ENCODE results near the gene PDE1A.

Gene PDE1A

GRCh38 chr2:182133195-182133891, 293.5 kb downstream of the PDE1A start:
- DNase-seq (ENCODE audit: low read depth in 2 of 2) = no peak

- no peak for DNase-seq (ENCODE audit: low read depth in 2 of 2)
Measured at GRCh38 chr2:182132605-182133004, 294.2 kb downstream of the PDE1A start.

DNA sequence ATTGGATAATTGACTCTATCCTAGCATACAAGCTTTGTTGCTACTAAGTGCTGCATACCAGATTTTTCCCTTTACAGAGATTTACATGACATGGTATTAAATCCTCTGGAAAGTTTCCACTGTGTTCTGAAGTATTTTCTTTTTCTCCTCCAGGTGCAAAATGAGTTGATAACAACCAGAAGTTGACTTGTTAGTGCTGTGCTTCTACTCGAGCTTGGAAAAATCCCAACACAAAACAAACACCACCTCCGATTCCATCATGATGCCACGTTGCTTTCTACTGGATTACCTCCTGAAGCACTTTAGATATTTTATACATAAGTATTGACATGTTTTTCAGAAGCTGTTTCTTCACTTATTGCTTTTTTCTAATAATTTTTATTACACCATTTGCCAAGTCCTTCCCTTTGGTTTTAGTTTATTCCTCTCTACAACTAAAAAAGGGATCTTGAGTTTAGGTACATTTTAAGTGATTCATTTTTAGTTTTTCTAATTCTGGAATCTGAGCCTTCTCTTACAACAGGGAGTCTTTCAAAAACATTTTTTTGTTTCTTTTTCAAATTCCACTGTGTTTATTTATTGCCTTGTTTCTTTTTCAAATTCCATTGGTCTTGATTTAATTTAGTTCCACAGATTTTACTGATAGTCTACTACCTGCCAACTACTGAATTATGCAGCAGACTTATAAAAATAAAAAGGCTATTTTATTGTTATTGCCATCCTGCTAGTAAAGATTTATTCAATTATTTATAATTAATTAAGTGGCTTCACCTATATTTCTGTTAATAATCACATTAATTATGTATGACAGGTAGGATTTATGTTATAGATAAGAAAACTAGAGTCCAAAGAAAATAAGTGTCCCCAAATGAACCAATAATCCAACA, 297.8 kb downstream of the PDE1A start:
- DNase-seq (ENCODE audit: low read depth in 2 of 2) = no peak

DNA sequence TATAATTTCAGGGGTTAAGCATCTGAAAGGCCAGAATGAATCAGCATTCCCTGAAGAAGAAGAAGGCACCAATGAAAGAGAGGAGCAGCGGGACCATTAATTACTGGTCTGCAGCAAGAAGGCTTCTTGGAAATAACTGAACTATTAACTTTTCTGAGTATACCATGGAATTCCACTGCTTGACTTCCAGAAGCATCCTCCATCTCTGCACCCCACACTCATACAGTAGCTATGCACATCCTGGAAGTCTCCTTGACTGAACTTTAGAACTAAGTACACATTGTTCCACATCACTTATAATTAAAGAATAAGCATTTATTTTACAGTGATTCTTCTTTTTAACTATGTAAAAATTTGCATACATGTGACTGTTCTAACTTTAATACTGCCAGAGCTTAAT, 309.6 kb downstream of the PDE1A start:
- DNase-seq (ENCODE audit: low read depth in 2 of 2) = no peak

- DNase-seq (ENCODE audit: low read depth in 2 of 2) = no peak
Measured at GRCh38 chr2:182116774-182117173, 310.1 kb downstream of the PDE1A start.

DNA sequence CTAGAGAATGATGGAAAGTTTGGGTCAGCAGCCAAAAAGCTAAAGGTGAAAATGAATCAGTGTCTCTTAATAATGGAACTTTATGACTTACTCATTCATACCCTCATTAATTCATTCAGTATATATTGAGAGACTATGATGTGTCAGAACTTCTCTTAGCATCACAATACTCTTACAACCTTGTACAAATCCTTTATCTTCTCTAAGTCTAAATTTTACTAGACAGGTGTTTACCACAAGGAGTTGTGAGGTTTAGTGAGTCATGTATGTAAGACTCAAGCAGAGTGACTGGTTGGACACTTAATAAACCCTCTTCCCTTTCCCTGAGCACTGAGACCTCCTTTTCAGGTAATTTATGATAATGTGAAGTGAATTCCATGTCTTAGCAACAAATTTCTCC, 311.6 kb downstream of the PDE1A start:
- DNase-seq (ENCODE audit: low read depth in 2 of 2) = no peak

DNA sequence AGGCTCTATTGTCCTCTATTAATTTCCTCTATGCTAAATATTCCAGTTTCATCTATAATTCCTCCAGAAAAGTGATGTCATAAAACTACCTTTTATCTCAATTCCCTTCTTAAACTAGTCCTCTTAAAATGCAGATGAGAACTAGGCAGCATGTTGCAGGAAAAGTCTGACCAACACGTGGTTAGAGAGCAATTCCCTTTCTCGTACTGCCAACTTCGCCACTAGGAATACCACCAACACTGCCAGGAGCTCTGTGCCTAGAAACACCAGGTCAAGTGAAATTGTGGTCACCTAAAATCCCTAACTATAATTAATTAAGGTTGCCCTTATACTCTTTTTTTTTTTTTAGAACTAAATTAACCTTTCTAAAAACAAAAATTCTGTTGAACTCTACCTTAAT, 313.5 kb downstream of the PDE1A start:
- no peak for DNase-seq (ENCODE audit: low read depth in 2 of 2)

DNA sequence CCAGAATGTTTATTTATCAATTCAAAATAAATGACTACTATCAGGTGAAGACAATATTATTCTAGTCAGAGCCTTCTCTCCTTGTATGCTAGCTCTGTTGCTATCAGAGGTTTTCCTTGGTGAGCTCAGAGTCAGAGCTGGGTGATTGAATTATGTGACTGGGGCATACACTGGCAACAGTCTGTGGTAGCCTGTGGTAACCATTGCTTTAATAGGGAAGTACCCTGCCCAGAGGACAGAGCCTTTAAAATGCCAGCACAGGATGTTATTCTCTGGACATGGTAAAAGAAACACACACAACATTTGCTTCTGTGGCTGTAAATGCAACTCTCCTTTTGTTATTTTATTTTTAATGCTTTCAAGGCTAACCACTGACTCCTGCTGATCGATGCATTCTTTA, 316.5 kb downstream of the PDE1A start:
- no peak for DNase-seq (ENCODE audit: low read depth in 2 of 2)

GRCh38 chr2:182103526-182103925, 323.3 kb downstream of the PDE1A start:
- no peak for DNase-seq (ENCODE audit: low read depth in 2 of 2)

DNA sequence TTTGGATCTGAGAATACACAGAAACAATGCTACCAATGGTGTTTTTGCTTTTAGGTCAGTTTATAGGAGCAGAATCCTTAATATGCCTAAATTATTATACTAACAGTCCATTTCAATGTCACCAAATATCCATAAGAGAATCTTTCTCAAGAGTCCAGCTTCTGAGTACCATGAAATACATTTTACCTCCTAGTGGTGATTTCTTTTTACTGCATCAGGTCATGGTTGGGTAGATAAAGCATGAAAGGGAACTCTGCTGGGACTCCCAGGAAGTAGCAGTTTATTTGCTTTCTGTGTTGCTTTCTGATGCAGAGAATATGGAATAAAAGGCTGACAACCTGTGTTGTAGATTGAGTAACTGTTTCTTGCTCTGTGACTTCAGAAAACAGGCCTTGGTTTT, 325.6 kb downstream of the PDE1A start:
- DNase-seq (ENCODE audit: low read depth in 2 of 2) = no peak

DNA sequence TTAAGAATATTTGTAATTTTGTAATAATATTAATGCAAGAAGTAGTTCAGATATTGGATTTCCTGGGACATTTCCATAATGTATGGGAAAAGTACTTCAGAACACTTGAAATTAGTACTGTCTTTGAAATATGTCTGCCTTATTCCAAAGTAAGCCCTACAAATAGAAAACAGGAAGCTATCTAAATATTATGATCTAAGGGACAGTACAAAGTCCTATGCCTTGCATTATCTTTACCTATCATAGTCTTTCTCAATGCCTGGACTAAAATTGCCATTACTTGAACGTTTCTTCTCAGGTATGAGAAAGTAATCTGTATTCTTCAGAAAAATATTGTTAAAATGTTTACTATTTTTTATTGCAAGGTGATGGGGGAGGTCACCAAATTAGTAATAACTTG, 328.2 kb downstream of the PDE1A start:
- no peak for DNase-seq (ENCODE audit: low read depth in 2 of 2)

DNA sequence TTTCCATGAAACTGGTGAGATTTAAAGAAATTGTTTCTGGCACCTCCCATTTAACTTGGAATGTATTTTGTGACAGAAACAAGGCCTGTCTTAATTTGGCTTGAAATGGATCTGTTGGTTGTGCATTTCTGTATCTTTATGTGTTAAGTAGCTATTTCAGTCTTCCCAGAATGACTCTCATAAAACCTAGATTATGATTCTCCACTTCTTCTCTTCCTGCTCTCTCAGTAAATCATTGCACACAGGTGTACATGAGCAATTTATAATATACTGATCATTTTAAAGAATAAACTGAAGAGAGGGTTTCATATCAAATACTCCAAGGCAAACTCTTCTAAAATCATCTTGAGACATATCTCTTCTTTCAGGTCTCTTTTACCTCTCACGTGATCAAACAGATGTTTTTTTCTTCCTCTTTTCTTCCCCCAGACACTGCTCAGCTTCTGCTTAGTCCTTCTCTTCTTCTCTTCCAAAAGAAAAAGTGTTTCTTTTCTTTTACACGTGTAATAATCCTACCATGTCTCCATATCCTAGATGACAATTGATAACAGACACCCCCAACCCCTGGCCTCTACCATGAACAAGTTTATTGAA, 329.2 kb downstream of the PDE1A start:
- no peak for DNase-seq (ENCODE audit: low read depth in 2 of 2)

- no peak for DNase-seq (ENCODE audit: low read depth in 2 of 2)
Measured at GRCh38 chr2:182090486-182090885, 336.4 kb downstream of the PDE1A start.

Data from stimulated activated CD8-positive, alpha-beta memory T cell treated with anti-CD3 and anti-CD28 coated beads, Interleukin-15, amount 100 ng/mL, for 48 hours (primary cell).